Measurements from ENCODE around the gene SH3PXD2A.

DNA sequence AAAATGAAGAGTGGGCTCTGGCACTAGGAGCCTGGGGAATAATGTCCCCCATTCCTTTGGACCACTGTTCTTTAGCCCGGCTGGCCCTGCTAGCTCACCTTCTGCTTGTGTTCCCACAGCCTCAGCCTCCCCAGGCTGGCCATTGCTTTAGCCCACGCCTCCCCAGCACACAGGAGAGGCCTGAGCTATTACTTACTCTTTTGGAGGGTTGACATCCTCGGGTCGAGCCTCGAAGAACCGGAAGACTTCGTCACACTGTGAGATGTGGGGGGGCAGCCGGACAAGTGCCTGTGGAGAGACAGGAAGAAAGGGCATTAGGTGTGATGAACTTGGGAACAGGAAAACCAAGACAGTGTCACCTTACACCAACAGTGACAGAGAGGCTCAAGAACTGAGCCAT, 131.3 kb downstream of the SH3PXD2A start:
- TF ChIP-seq, protein P1, sequence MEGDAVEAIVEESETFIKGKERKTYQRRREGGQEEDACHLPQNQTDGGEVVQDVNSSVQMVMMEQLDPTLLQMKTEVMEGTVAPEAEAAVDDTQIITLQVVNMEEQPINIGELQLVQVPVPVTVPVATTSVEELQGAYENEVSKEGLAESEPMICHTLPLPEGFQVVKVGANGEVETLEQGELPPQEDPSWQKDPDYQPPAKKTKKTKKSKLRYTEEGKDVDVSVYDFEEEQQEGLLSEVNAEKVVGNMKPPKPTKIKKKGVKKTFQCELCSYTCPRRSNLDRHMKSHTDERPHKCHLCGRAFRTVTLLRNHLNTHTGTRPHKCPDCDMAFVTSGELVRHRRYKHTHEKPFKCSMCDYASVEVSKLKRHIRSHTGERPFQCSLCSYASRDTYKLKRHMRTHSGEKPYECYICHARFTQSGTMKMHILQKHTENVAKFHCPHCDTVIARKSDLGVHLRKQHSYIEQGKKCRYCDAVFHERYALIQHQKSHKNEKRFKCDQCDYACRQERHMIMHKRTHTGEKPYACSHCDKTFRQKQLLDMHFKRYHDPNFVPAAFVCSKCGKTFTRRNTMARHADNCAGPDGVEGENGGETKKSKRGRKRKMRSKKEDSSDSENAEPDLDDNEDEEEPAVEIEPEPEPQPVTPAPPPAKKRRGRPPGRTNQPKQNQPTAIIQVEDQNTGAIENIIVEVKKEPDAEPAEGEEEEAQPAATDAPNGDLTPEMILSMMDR (IDR thresholded peaks at IDR 0.05), result no peak
- TF ChIP-seq POLR2A (IDR thresholded peaks at IDR 0.05) (no peak), EP300 (IDR thresholded peaks at IDR 0.05) (no peak)
